ENCODE data around the gene AUTS2. TPM values are rescaled to one million over a fixed set of nuclear protein-coding genes. Genes with fewer than 3 reads are reported as not detected.

Gene AUTS2
- total and polyA plus RNA-seq, 10 of the 15 experiments (the other 5 are each of a cell fraction or from before 2014, with no cell fraction given): 6.4 to 55.6 (median 21.6) TPM

- TF ChIP-seq TCF3 (IDR thresholded peaks at IDR 0.05; ENCODE audit: borderline replicate concordance, insufficient read depth, low read depth, low read length) (0 out of 2 replicates have a peak, but pooled peaks have one; percentile 30), SIN3A (IDR thresholded peaks at IDR 0.05; ENCODE audit: low read depth, low read length) (0 out of 2 replicates have a peak, but pooled peaks have one; percentile 33), RUNX3 (IDR thresholded peaks at IDR 0.05; ENCODE audit: low read length) (no peak), HSF1 (IDR thresholded peaks at IDR 0.05; ENCODE audit: low read depth, low read length) (no peak), CHD2 (IDR thresholded peaks at IDR 0.05; ENCODE audit: borderline replicate concordance, low read depth, low read length) (no peak), IKZF2 (IDR thresholded peaks at IDR 0.05) (no peak), IRF3 (IDR thresholded peaks at IDR 0.05) (no peak), ZBTB40 (IDR thresholded peaks at IDR 0.05; ENCODE audit: borderline replicate concordance) (no peak), SMAD5 (IDR thresholded peaks at IDR 0.05; ENCODE audit: low read depth) (no peak), TCF7 (IDR thresholded peaks at IDR 0.05; ENCODE audit: borderline replicate concordance) (no peak), EP300 (IDR thresholded peaks at IDR 0.05; ENCODE audit: borderline replicate concordance in 1 of 2, control insufficient read depth in 1 of 2, low read depth in 2 of 2, low read length in 2 of 2) (no peak), RBBP5 (conservative IDR thresholded peaks at IDR 0.05) (no peak), ATF2 (IDR thresholded peaks at IDR 0.05; ENCODE audit: low read length) (no peak), SMARCA5 (IDR thresholded peaks at IDR 0.05) (0 out of 2 replicates have a peak, but pooled peaks have one; percentile 1), NFYB (IDR thresholded peaks at IDR 0.05; ENCODE audit: insufficient read depth, low read depth, low read length) (no peak), TAF1 (IDR thresholded peaks at IDR 0.05; ENCODE audit: borderline replicate concordance, low read depth, low read length) (0 out of 2 replicates have a peak, but pooled peaks have one; percentile 21), CBX3 (IDR thresholded peaks at IDR 0.05; ENCODE audit: borderline replicate concordance, low read depth) (no peak), EZH2 (IDR thresholded peaks at IDR 0.05; ENCODE audit: borderline replicate concordance, control insufficient read depth, low read depth, low read length) (no peak), CTCF (IDR thresholded peaks at IDR 0.05 in 2 of 3, conservative IDR thresholded peaks at IDR 0.05 in 1 of 3; ENCODE audit: control insufficient read depth in 2 of 3, extremely low read depth in 1 of 3, insufficient read depth in 1 of 3, low read depth in 3 of 3, low read length in 3 of 3) (peak in 1 of 3 experiments; percentile 16; a peak in 1 of 6 replicates)
Measured at GRCh38 chr7:70693686-70694433, 1095.6 kb downstream of the AUTS2 start (continued).

Data from GM12878 (cell line).